Activated B cell treated with CpG ODN at 0.5 μM for 24 hours (primary cell): ENCODE measurements around the gene DNAJB2. TPM values are rescaled to one million over a fixed set of nuclear protein-coding genes. Genes with fewer than 3 reads are reported as not detected.

Source experiments
- ATAC-seq: fragments of 200-7000 bp; cut with Tn5 transposase; one replicate; pipeline ENCODE4 v1.10.0; 2021; ENCODE audit warnings: low read depth, mild to moderate bottlenecking, moderate library complexity
- CTCF ChIA-PET: fragments of 350-600 bp; sonication (Branson Sonifier 250); formaldehyde crosslinking; loops from one replicate; lab custom pipeline; 2021; ENCODE audit warnings: antibody characterized with exemption; lab: Charles Lee
- POLR2A ChIA-PET: fragments of 350-600 bp; sonication (Branson Sonifier 250); formaldehyde crosslinking; loops from one replicate; lab custom pipeline; 2021; ENCODE audit warnings: antibody characterized with exemption; lab: Charles Lee
- DNase-seq: peaks from one replicate; pipeline ENCODE4 v3.0.0; 2022
- H3K27ac Mint-ChIP-seq: one replicate; pipeline ENCODE4 v1.8.0; 2020; ENCODE audit warnings: mixed read lengths
- H3K27me3 Mint-ChIP-seq: one replicate; pipeline ENCODE4 v1.8.0; 2021; ENCODE audit warnings: mixed read lengths
- H3K36me3 Mint-ChIP-seq: one replicate; pipeline ENCODE4 v1.8.0; 2021; ENCODE audit warnings: low read depth, mixed read lengths
- H3K4me1 Mint-ChIP-seq: one replicate; pipeline ENCODE4 v1.8.0; 2021; ENCODE audit warnings: mixed read lengths
- H3K4me3 Mint-ChIP-seq: one replicate; pipeline ENCODE4 v1.8.0; 2020; ENCODE audit warnings: mild to moderate bottlenecking, mixed read lengths
- H3K9me3 Mint-ChIP-seq: one replicate; pipeline ENCODE4 v1.8.0; 2020; ENCODE audit warnings: mixed read lengths
- intact Hi-C: fragments of 100-400 bp; cut with micrococcal nuclease; formaldehyde crosslinking; loops from one replicate; pipeline ENCODE4 v1.15.1; 2024
- total RNA-seq: library from RNA; stranded (reverse); gene quantifications from 2 replicates; pipeline ENCODE4 v1.2.3, GENCODE V29; 2022
- TF ChIP-seq, protein P1 (sequence below): fragments of 200-600 bp; IDR thresholded peaks from one replicate; pipeline ENCODE4 v1.8.0; 2022; ENCODE audit warnings: antibody characterized with exemption, mild to moderate bottlenecking

Gene DNAJB2
- total RNA-seq, 1 donor from 2014 or later: 71.1 TPM

DNA sequence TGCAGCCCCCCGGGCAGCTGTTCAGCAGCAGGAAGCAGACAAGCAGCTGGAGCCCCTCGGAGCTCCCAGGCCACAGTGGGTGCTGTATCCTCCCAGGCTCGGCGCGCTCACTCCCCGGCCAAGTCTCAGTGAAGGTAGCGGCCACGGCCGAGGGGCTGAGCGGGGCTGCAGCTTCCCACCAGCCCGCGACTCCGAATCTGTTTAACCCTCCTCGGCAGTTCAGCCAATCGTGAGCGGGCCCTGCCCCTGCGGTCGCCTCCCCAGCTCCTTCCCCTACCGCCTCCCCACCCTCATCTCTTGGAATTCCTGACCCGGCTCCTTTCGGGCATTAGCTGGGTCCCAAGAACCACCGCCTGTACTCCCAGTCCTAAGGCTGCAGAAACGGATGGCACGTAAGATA, 53.4 kb downstream of the DNAJB2 start, which contains the start of gene RESP18:
TSS of gene RESP18 (minus strand) at position 203 of the 400 bp plus-strand sequence.
- POLR2A ChIA-PET: no interaction called here
- TF ChIP-seq, protein P1, sequence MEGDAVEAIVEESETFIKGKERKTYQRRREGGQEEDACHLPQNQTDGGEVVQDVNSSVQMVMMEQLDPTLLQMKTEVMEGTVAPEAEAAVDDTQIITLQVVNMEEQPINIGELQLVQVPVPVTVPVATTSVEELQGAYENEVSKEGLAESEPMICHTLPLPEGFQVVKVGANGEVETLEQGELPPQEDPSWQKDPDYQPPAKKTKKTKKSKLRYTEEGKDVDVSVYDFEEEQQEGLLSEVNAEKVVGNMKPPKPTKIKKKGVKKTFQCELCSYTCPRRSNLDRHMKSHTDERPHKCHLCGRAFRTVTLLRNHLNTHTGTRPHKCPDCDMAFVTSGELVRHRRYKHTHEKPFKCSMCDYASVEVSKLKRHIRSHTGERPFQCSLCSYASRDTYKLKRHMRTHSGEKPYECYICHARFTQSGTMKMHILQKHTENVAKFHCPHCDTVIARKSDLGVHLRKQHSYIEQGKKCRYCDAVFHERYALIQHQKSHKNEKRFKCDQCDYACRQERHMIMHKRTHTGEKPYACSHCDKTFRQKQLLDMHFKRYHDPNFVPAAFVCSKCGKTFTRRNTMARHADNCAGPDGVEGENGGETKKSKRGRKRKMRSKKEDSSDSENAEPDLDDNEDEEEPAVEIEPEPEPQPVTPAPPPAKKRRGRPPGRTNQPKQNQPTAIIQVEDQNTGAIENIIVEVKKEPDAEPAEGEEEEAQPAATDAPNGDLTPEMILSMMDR: no peak
- Mint-ChIP-seq H3K4me3 (no peak within 1 kb of the TSS), H3K27me3 (peaks cover 76% of the 10 kb centered on the region), H3K4me1 (no peaks in the 10 kb centered on the region), H3K27ac (no peak within 1 kb of the TSS), H3K36me3 (no peaks in the 10 kb centered on the region), H3K9me3 (peaks cover 9% of the 10 kb centered on the region)
- CTCF ChIA-PET: no interaction called here
- intact Hi-C loops: no loop called here
- DNase-seq (no peak), ATAC-seq (no peak)

DNA sequence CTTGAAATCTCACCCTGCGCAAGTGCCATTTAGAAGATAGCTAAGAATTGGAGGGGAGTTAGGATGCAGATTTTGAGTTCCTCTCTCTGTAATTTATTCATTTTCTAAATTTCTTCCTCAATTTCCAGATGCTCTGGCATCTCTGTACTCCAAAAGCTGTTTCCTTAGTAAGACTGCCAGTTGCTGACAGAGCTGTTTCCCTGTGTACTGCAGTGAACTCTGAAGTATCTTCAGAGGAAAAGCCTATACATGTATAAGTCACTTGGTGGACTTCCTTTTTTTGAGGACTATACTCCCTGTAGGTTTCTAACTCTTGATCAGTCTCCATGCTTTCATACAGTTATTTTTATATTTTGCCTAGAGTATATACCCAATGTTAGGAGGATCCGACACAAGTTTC, 54.9 kb downstream of the DNAJB2 start:
- H3K36me3 Mint-ChIP-seq: no peaks in the 10 kb centered on the region
- H3K27ac Mint-ChIP-seq: no peak overlapping the region

DNA sequence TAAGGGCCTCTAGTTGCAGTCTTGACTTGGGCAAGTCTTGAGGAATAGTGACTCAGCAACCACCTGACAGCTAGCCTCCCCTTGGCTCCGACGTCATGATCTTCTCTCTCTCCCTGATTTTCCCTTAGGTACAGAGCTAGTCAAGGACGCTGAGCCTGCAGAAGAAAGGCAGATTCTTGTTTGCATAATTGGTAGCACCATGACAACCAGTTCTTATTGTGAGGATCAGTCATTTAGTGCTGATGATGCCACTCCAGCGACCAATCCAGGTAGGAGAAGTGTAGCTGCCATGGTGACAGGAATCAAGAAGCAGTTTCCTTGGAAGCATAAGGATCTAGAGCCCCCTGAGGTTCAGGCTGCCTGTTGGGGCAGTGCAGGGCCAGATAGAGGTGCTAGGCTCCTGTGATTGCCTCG, 56.2 kb downstream of the DNAJB2 start:
- TF ChIP-seq, protein P1: no peak
- ChIA-PET CTCF (no interaction called here), POLR2A (no interaction called here)
- H3K4me3 Mint-ChIP-seq: no peak overlapping the region
- H3K9me3 Mint-ChIP-seq: peaks cover 9% of the 10 kb centered on the region
- H3K27me3 Mint-ChIP-seq: peaks cover 67% of the 10 kb centered on the region
- no peaks in the 10 kb centered on the region for H3K36me3 Mint-ChIP-seq
- no peak for DNase-seq
- no peaks in the 10 kb centered on the region for H3K4me1 Mint-ChIP-seq
- no peak for ATAC-seq
- intact Hi-C loops: no loop called here
- no peak overlapping the region for H3K27ac Mint-ChIP-seq

More for the DNA sequence above, 54.9 kb downstream of the DNAJB2 start:
- ATAC-seq: no peak
- Mint-ChIP-seq H3K9me3 (peaks cover 9% of the 10 kb centered on the region), H3K4me3 (no peak overlapping the region), H3K27me3 (peaks cover 71% of the 10 kb centered on the region), H3K4me1 (no peaks in the 10 kb centered on the region)
- DNase-seq: no peak
- ChIA-PET CTCF (no interaction called here), POLR2A (interaction anchor here (0.6 kb wide), 1 partner anchor 168 kb away, joined by 3 read pairs; no protein-coding TSS in a partner anchor)
- TF ChIP-seq, protein P1: no peak
- intact Hi-C loops: no loop called here

Other genes with a start within 250 kb of the DNAJB2 start
- gene CFAP65, start 237.8 kb upstream of the DNAJB2 start, total RNA-seq: not detected in 2 replicates
- 0.10 TPM in 1 of 2 replicates, not detected in the other for gene IHH, start 218.4 kb upstream of the DNAJB2 start, total RNA-seq
- gene NHEJ1, start 118.6 kb upstream of the DNAJB2 start, total RNA-seq: 19.1 and 25.0 TPM in 2 replicates
- 4.5 and 4.9 TPM in 2 replicates for gene SLC23A3, start 109.3 kb upstream of the DNAJB2 start, total RNA-seq
- 144 and 147 TPM in 2 replicates for gene CNPPD1, start 102.4 kb upstream of the DNAJB2 start, total RNA-seq
- gene RETREG2, start 101.1 kb upstream of the DNAJB2 start, total RNA-seq: 60.5 and 78.6 TPM in 2 replicates
- gene ZFAND2B, start 72.6 kb upstream of the DNAJB2 start, total RNA-seq: 39.9 and 47.2 TPM in 2 replicates
- gene ABCB6, start 60.4 kb upstream of the DNAJB2 start, total RNA-seq: 12.1 and 16.6 TPM in 2 replicates
- gene ATG9A, start 49.7 kb upstream of the DNAJB2 start, total RNA-seq: 28.3 and 38.3 TPM in 2 replicates
- gene ANKZF1, start 49.6 kb upstream of the DNAJB2 start, total RNA-seq: 96.0 and 105 TPM in 2 replicates
- 4.5 and 4.6 TPM in 2 replicates for gene GLB1L, start 33.9 kb upstream of the DNAJB2 start, total RNA-seq
- 31.0 and 36.5 TPM in 2 replicates for gene STK16, start 33.9 kb upstream of the DNAJB2 start, total RNA-seq
- gene TUBA4B, start 26.1 kb upstream of the DNAJB2 start, total RNA-seq: 0.20 TPM in 1 of 2 replicates, not detected in the other
- gene TUBA4A, start 25.4 kb upstream of the DNAJB2 start, total RNA-seq: 184 and 192 TPM in 2 replicates
- gene PTPRN, start 30.0 kb downstream of the DNAJB2 start, total RNA-seq: not detected in 2 replicates
- not detected in 2 replicates for gene RESP18, start 53.4 kb downstream of the DNAJB2 start, total RNA-seq
- gene DNPEP, start 108.5 kb downstream of the DNAJB2 start, total RNA-seq: 89.0 and 93.4 TPM in 2 replicates
- gene DES, start 139.0 kb downstream of the DNAJB2 start, total RNA-seq: not detected in 2 replicates
- 0.09 and 0.42 TPM in 2 replicates for gene SPEG, start 155.5 kb downstream of the DNAJB2 start, total RNA-seq
- gene GMPPA, start 219.5 kb downstream of the DNAJB2 start, total RNA-seq: 32.9 and 33.0 TPM in 2 replicates
- 0.15 TPM in 1 of 2 replicates, not detected in the other for gene ASIC4, start 235.1 kb downstream of the DNAJB2 start, total RNA-seq